OCI-LY7 (cell line): ENCODE results near the gene MANBA.

Experiments
- CTCF ChIP-seq: fragments of 200-600 bp; sonication (generic); conservative IDR thresholded peaks from 2 replicates; pipeline ENCODE4 v1.5.1; 2014; ENCODE audit warnings: mild to moderate bottlenecking, antibody characterized with exemption, low read length, moderate library complexity, mixed read lengths
- EZH2phosphoT487 ChIP-seq: fragments of 200-600 bp; sonication (generic); IDR thresholded peaks from 2 replicates; pipeline ENCODE4 v1.6.1; 2018; ENCODE audit warnings: low read depth, borderline replicate concordance, mild to moderate bottlenecking, mixed run types, antibody characterized with exemption, low read length, moderate library complexity, mixed read lengths

GRCh38 chr4:102593147-102593546 is 167.6 kb downstream of the MANBA start:
- TF ChIP-seq CTCF (no peak), EZH2phosphoT487 (no peak)
